ENCODE measurements around the gene SMARCB1.
A peak's percentile ranks its signal among the peaks of the same experiment; 100 is the strongest.

SMARCB1 gene

DNA sequence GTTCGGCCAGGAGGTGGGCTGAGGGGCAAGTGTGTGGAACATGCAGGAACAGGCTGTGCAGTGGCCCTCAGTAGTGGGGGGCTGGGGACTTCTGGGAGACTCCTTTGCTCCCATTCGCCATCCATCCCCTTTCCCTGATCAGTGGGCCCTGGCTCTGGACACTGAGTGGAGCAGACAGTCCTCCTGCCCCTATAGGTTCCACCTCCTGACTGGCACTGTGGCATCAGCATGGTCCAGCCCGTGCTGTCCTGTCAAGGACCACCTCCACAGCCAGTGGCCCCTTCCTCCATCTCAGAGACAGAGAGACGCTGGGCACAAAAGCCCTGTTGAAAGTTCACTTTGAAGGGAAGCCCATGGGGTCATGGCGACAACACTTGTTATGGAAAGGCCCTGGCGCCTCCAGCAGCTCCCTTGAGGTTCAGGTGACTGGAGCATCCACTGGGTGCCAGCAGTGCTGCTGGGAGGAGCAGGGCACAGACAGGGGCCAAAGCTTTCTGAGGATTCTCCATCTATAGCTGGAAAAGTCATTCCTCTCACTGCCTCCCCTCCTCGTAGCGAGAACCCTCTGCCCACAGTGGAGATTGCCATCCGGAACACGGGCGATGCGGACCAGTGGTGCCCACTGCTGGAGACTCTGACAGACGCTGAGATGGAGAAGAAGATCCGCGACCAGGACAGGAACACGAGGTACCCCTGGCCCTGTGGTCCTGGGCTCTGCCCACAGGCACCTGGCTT lies 46.4 kb downstream of the SMARCB1 start:
- no peak for DNase-seq

GRCh38 chr22:23833911-23834317 lies 47.1 kb downstream of the SMARCB1 start:
- DNase-seq = no peak

DNA sequence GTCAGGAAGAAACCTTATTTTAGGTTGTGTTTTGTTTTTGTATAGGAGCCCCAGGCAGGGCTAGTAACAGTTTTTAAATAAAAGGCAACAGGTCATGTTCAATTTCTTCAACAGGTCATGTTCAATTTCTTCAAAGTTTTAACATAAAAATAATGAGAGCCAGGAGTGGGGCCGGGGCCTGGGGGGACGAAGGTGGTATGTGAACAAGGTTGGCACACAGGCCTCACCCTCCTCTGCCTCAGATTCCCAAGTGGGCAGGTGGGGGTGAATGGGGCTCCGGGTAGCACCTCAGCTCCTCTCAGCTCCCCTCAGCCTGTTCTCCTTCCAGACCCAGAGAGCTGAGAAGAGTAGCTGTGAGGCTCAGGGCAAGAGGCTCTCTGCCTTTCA lies 47.6 kb downstream of the SMARCB1 start:
- no peak for DNase-seq

GRCh38 chr22:23834793-23835483 lies 48.2 kb downstream of the SMARCB1 start:
- DNase-seq = no peak

- DNase-seq = no peak
Measured at GRCh38 chr22:23835484-23836144, 48.8 kb downstream of the SMARCB1 start.

DNA sequence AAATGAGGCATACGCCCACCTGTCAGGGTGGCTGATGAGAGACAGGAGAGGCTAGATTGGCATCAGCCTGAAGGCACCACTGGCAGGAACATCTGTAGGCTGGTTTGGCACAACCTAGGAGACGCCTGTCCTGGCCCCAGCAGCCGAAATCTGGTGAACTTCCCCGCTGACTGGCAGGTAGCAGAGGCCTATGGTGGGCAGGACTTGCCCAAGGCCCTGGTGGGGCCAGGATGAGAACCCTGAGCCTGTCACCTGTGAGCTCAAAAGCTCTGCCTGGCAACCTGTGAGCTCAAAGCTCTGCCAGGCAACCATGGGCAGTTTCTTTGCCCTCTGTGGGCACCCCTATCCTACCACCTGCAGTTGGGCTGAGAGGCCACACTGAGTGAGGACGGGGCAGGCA lies 49.5 kb downstream of the SMARCB1 start:
- no peak for DNase-seq

DNA sequence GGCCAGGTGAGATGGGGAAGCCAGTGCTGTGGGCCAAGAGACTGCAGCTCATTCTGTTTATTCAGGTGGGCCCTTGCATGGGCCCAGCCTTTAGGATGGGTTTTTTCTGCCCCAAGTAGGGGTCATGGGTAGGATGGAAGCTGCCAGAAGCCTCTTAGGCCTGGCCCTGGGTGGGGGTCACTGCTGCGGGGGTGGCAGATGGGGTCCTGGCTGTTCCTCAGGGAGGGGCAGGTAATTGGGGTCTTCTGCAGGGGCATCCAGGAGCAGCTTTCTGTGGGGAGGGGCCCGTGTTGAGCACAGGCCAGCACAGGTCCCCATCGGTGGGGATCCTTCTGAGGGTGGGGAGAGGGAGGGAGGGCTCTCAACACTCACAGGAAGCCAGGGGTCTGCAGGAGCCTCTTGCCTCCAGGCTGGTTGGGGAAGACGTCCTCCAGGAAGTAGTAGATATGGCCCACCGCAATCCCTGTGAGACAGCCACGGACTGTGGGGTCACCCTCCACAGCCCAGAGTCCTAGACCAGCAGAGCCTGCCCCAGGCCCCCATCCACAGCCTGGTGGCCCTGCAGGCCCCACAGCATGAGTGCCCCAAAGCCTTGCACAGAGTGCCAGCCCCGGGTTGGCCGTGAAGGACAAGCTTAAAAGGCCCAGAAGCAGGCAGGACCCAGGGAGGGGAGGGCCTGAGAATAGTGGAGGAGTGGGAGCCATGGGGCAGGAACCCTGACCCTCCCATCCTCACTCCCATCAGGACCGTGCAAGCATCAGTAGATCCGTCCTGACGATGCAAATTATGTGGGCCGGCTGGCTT lies 50.1 kb downstream of the SMARCB1 start:
- no peak for DNase-seq

GRCh38 chr22:23837496-23837859 lies 50.7 kb downstream of the SMARCB1 start:
- DNase-seq = no peak

DNA sequence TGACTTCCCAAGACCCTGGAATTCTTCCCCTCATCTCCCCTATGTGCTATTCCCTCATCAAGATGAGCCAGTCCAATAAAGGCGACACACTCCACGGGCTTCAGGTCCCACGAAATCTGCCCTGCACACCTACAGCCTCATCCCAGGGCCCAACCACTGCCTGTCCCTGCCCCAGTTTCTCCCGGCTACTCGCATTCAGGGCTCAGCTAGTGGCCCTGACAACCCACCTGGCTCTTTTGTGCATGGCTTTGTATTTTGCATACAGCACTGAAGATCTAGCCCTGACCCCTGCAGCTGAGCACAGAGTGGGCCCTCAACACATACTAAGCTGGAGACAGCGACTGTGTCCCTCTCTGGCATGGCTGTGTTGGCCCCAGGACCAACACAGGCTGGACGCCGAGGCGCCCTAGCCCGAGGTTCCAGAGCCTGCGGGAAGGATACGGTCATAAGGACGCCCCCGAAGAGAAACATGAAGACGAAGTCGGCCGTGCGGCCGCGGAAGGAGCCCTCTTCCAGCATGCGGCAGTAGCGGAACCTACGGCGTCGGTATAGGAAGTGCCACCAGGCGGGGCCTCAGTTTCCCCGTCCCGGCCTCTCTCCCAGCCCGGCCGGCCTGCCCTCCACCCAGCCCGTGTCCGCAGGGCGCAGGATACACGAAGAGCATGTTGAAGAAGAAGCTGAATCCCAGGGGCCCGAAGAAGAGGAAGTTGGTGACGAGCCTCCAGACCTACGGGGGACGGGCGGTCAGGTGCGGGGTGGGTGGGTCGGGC lies 51.3 kb downstream of the SMARCB1 start:
- DNase-seq = no peak

DNA sequence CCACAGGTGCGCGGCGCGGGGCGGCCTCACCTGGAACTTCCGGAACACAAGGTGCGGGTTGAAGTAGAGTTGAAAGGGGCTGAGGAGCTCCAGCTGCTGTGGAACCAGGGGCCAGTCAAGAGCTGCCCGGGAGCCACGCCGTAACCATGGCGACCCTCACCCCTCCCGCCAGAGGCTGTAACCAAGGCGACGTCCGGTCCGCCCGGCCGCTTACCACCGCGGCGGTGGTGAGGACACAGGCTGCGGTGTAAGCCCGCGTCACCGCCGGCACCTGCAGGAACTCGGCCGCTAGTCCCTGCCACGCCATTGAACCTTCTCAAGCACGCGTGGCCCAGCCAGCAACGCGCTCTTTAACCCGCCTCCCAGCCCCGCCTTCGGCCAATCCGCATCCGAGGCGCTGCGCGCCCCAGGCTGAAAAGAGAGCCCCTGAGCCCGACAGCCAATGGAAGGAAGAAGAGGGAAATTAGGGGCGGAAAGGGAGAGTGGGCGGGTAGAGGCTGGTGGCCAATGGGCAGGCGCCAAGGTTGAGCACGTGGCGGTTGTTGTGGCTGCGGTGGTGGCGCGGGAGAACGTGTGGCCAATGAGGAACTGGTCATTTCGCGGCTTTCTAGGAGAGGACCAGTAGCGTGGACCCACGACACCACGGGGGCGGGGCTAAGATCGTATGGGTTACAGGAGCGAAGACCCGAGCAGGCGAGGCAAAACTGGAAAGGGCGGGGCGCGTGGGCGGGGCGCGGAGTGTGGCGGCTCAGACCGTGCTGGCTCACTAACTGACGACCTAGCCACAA lies 52.1 kb downstream of the SMARCB1 start, which contains the start of gene DERL3:
Gene DERL3 (minus strand): TSS at position 326 of the 788 bp plus-strand sequence. CDS start 19 bp downstream, at position 307.
- peak; percentile 97 to 98 for DNase-seq

- no peak for DNase-seq
Measured at GRCh38 chr22:23840026-23840425, 53.3 kb downstream of the SMARCB1 start.

DNA sequence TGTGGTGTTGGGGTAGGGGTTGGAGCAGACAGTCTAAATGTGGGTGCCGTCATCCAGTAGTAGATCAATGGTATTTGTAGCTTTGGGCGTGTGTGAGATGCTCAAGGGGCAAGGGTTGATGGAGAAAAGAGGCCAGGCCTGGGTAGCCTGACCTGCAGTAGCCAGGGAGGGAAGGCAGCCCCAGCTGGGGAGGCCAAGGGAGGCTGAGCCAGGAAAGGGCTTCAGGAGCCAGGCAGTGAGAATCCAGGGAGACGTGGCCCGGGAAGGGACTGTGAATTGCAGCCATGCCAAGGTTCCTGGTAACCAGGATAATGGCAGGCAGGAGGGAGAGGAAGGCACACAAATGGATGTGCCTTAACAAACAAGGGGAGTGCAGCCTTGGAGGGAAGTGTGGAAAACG lies 54.5 kb downstream of the SMARCB1 start:
- DNase-seq = no peak

DNA sequence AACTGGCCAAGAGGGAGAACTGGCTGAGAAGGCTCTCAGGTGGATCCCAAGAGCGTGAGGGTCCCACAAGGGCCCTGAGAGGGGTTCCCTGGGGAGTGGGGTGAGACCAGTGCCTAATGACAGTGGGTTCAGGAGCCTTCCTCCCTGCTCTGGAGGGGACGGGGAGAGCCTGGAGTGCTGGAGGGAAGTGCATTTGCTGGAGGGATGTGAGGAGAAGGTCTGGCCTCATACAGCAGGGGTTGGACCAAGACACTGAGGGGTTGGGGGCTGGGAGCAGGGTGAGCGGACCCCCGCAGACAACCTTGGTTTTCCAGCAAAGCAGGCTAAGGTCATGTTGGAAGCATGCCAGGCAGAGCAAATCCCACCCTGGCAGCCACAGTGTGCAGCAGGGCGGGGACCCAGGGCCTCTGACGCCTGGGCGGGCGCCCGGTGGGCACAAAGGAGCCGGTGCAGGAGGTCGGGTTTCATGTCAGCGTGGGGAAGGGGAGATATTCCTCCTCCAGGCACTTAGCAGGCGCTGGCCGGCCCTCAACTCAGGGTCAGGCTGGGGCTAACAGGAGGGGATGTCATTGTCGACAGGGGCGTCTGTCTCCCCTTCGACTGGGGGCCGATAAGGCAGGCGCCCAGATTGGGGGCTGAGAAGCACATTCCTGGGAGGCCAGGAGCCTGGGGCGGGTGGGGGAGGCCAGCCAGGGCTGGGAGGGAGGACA lies 55.1 kb downstream of the SMARCB1 start:
- no peak for DNase-seq

DNA sequence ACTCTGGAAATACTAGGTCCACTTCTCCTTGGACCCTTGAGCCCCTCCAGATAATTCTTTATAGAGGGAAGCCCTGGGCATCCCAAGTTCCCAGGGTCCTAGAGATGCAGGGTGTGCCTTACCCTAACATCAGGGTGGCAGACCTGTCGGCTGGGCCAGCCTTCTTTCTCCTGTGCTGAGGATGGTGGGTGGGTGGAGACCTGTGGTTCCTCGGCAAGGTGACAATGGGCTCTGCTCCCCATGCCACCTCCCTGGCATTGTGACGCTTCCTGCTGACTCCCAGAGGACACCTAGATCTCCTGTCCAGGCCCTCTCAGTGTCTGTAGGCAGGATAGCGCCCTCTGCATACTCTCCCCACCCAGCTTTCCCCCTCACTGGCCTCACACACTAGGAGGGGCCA lies 55.8 kb downstream of the SMARCB1 start:
- no peak for DNase-seq

- no peak for DNase-seq
Measured at GRCh38 chr22:23844739-23845202, 58.0 kb downstream of the SMARCB1 start.

DNA sequence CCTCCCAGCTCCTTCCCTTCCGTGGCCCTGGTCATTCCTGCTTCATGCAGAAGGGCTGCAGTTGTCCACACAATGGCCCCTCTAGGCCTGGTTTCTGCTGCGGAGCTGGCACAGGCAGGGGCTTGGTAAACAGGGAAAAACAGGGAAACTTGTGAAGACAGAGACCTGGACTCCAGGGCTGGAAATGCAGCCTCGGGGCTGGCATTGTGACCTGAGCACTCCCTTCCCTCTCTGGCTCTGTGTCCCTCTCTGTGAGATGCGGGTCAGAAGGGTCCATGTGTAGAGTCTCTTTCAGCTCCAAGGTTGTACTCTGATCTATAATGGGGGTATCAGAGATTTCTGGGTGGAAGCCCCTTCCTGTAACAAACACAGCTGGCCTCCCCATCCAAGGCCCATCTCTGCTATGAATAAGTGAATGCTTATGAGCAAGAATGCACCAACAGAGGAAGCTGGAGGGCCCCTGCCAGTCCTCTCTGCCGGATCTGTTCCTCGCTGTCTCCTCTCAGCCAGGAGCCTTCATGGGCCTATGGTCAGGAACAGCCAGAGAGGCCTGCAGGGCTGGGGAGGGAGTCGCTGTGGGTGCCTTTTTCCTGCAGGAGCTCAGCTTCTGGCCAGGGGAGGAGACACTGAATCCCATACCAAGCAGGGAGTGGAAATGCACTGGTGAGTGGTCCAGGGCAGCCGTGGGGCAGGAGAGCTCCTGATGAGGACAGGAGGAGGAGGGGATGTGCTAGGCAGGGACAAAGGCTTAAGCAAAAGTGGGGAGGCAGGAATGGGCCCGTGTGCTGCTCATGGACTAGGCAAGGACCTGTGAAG lies 58.7 kb downstream of the SMARCB1 start:
- DNase-seq = no peak

DNA sequence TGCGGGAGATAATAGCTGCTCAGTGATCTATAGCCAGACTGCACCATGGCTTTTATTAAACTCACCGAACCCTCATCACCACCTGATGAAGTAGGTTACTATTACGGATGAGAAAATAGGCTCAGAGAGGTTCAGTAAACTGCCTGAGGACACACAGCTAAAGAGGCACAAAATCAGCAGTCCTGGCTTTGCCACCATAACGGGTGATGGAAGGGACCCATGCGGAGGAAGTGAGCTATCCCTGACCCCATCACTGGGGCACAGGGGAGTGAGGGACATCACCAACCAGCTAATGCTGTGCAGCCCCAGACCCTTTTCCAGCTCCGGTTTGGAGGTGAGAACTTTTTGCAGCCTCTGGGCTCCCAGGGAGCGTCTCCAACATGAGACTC lies 59.3 kb downstream of the SMARCB1 start:
- no peak for DNase-seq

DNA sequence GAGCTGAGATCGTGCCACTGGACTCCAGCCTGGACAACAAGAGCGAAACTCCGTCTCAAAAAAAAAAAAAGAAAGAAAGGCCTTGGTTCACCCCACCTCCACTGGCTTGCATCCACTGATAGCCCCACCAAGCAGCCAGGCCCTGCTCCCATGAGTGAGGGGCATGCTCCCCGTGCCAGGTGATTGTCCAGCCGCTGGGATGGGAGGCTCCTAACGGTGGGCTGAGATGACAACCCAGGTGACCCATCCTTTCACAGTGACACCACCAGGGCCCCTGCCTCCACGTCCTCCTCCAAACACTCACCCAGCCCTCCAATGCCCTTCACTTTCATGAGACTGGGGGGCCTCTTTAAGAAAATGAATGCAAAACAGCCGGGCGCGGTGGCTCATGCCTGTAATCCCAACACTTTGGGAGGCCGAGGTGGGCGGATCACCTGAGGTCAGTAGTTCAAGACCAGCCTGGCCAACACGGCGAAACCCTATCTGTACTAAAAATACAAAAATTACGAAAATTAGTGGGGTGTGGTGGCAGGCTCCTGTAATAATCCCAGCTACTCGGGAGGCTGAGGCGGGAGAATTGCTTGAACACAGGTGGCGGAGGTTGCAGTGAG lies 60.6 kb downstream of the SMARCB1 start:
- no peak for DNase-seq
